ENCODE results near the gene EDEM2. TPM values are rescaled to one million over a fixed set of nuclear protein-coding genes. Genes with fewer than 3 reads are reported as not detected.
"Not testable (repeated sequence)": the region's sequence is repeated elsewhere in the genome, so short reads cannot be mapped to it uniquely, and the experiment has no call there.

Gene EDEM2
- total RNA-seq (10 to 100 TPM; 15.4 to 30.9 (median 20.0) TPM), polyA plus RNA-seq (10 to 100 TPM; 27.3 to 38.4 TPM), total RNA-seq (32.4 reads per million, percentile 61 among the genes with 10 or more reads in this experiment)

GRCh38 chr20:35146920-35147574 is at the start of gene EDEM2:
Gene EDEM2, minus strand, starts transcription at chr20:35147336. Its CDS starts 78 bp downstream, at chr20:35147258.
- peaks cover 12 to 14% of the 10 kb centered on the region in 2 donors for H3K4me1 ChIP-seq (ENCODE audit: control insufficient read depth in 2 of 2, insufficient read depth in 2 of 2, low read length in 2 of 2)
- H3K27ac ChIP-seq (ENCODE audit: low read depth, low read length): peak within 1 kb of the TSS; percentile 75
- no peaks in the 10 kb centered on the region for H3K9me3 ChIP-seq (ENCODE audit: control insufficient read depth in 2 of 3, low read length in 3 of 3)
- intact Hi-C loops (cut with micrococcal nuclease): loop anchor here (1.0 to 5.0 kb wide), 12 partner anchors 51 to 844 kb away; partner anchors contain the start of genes NCOA6 (in 2 of the 2), TRPC4AP (in 2 of the 2), ACSS2 (in 1 of the 2) and AHCY (in 1 of the 2)
- Mint-ChIP-seq H3K27ac (peak within 1 kb of the TSS; percentile 82 to 96 (median 93)), H3K36me3 (peaks cover 0 to 11% (median 4%) of the 10 kb centered on the region in 5 donors), H3K27me3 (peaks cover 0 to 6% (median 0%) of the 10 kb centered on the region in 5 donors), H3K9me3 (no peaks in the 10 kb centered on the region), H3K4me3 (peak within 1 kb of the TSS; percentile 90 to 99 (median 96)), H3K4me1 (peaks cover 19 to 50% (median 35%) of the 10 kb centered on the region in 7 donors)
- no peaks in the 10 kb centered on the region for H3K27me3 ChIP-seq (ENCODE audit: control insufficient read depth in 2 of 2, insufficient read depth in 2 of 2, low read length in 2 of 2)
- ChIA-PET CTCF (interaction anchor here (0.6 to 1.3 kb wide), 5 partner anchors 34 to 159 kb away, joined by 3 to 5 read pairs (median 4); no protein-coding TSS in a partner anchor), POLR2A (interaction anchor here (0.6 to 1.9 kb wide), 9 partner anchors 15 to 1035 kb away, joined by 3 to 10 read pairs (median 3); partner anchors contain the start of genes EIF2S2, MMP24OS and TRPC4AP)
- ATAC-seq: peak; percentile 88
- H3K36me3 ChIP-seq (ENCODE audit: control insufficient read depth in 2 of 3, insufficient read depth in 3 of 3, low read length in 3 of 3): peaks cover 0 to 20% (median 4%) of the 10 kb centered on the region in 3 experiments
- peak within 1 kb of the TSS; percentile 88 for H3K4me3 ChIP-seq (ENCODE audit: low read length)
- peak; percentile 87 to 94 (median 93) for DNase-seq

- H3K9me3 Mint-ChIP-seq: peaks cover 0 to 40% (median 13%) of the 10 kb centered on the region in 11 donors
- Histone ChIP-seq H3K36me3 (ENCODE audit: control insufficient read depth in 2 of 3, insufficient read depth in 3 of 3, low read length in 3 of 3) (no peaks in the 10 kb centered on the region), H3K27me3 (ENCODE audit: control insufficient read depth in 2 of 2, insufficient read depth in 2 of 2, low read length in 2 of 2) (no peaks in the 10 kb centered on the region), H3K4me1 (ENCODE audit: control insufficient read depth in 2 of 2, insufficient read depth in 2 of 2, low read length in 2 of 2) (no peaks in the 10 kb centered on the region), H3K9me3 (ENCODE audit: control insufficient read depth in 2 of 3, low read length in 3 of 3) (peaks cover 0 to 6% (median 5%) of the 10 kb centered on the region in 3 experiments), H3K27ac (ENCODE audit: low read depth, low read length) (no peak overlapping the region), H3K4me3 (ENCODE audit: low read length) (no peak overlapping the region)
- DNase-seq (no peak), ATAC-seq (no peak)
- H3K27ac Mint-ChIP-seq: no peak overlapping the region
- intact Hi-C loops (cut with micrococcal nuclease): no loop called here
- peaks cover 0 to 7% (median 0%) of the 10 kb centered on the region in 7 donors for H3K4me1 Mint-ChIP-seq
- ChIA-PET POLR2A (no interaction called here), CTCF (interaction anchor here (0.6 kb wide), 1 partner anchor 359 kb away, joined by 3 read pairs; no protein-coding TSS in a partner anchor)
- H3K4me3 Mint-ChIP-seq: no peak overlapping the region
- H3K27me3 Mint-ChIP-seq: no peaks in the 10 kb centered on the region
- H3K36me3 Mint-ChIP-seq: peaks cover 7 to 51% (median 45%) of the 10 kb centered on the region in 5 donors
Measured at GRCh38 chr20:35196313-35196712, 49.2 kb upstream of the EDEM2 start.

GRCh38 chr20:35193031-35193791 is 46.1 kb upstream of the EDEM2 start:
- H3K4me1 Mint-ChIP-seq; intact Hi-C loops (cut with micrococcal nuclease); H3K36me3 ChIP-seq (ENCODE audit: control insufficient read depth in 2 of 3, insufficient read depth in 3 of 3, low read length in 3 of 3); H3K4me1 ChIP-seq (ENCODE audit: control insufficient read depth in 2 of 2, insufficient read depth in 2 of 2, low read length in 2 of 2); H3K27ac Mint-ChIP-seq; DNase-seq; H3K27me3 Mint-ChIP-seq; ATAC-seq; H3K9me3 ChIP-seq (ENCODE audit: control insufficient read depth in 2 of 3, low read length in 3 of 3); H3K27me3 ChIP-seq (ENCODE audit: control insufficient read depth in 2 of 2, insufficient read depth in 2 of 2, low read length in 2 of 2); H3K27ac ChIP-seq (ENCODE audit: low read depth, low read length); H3K4me3 Mint-ChIP-seq; H3K4me3 ChIP-seq (ENCODE audit: low read length): not testable (repeated sequence)
- Mint-ChIP-seq H3K36me3 (peaks cover 8 to 54% (median 43%) of the 10 kb centered on the region in 5 donors), H3K9me3 (peaks cover 0 to 29% (median 9%) of the 10 kb centered on the region in 11 donors)
- POLR2A ChIA-PET: interaction anchor here (1.3 kb wide), 1 partner anchor 11 kb away, joined by 3 read pairs; no protein-coding TSS in a partner anchor
- CTCF ChIA-PET: interaction anchor here (1.5 kb wide), 1 partner anchor 16 kb away, joined by 7 read pairs; no protein-coding TSS in a partner anchor

- H3K27me3 ChIP-seq (ENCODE audit: control insufficient read depth in 2 of 2, insufficient read depth in 2 of 2, low read length in 2 of 2): no peaks in the 10 kb centered on the region
- no peak overlapping the region for H3K4me3 ChIP-seq (ENCODE audit: low read length)
- H3K4me3 Mint-ChIP-seq: no peak overlapping the region
- peaks cover 0 to 6% (median 5%) of the 10 kb centered on the region in 3 experiments for H3K9me3 ChIP-seq (ENCODE audit: control insufficient read depth in 2 of 3, low read length in 3 of 3)
- no peaks in the 10 kb centered on the region for H3K4me1 ChIP-seq (ENCODE audit: control insufficient read depth in 2 of 2, insufficient read depth in 2 of 2, low read length in 2 of 2)
- peaks cover 0 to 23% (median 9%) of the 10 kb centered on the region in 11 donors for H3K9me3 Mint-ChIP-seq
- no peak overlapping the region for H3K27ac ChIP-seq (ENCODE audit: low read depth, low read length)
- peaks cover 0 to 7% (median 0%) of the 10 kb centered on the region in 7 donors for H3K4me1 Mint-ChIP-seq
- ChIA-PET CTCF (interaction anchor here (0.6 kb wide), 1 partner anchor 21 kb away, joined by 3 read pairs; no protein-coding TSS in a partner anchor), POLR2A (no interaction called here)
- ATAC-seq (no peak), DNase-seq (no peak)
- no peak overlapping the region for H3K27ac Mint-ChIP-seq
- intact Hi-C loops (cut with micrococcal nuclease): no loop called here
- H3K27me3 Mint-ChIP-seq: no peaks in the 10 kb centered on the region
- H3K36me3 Mint-ChIP-seq: peaks cover 8 to 50% (median 39%) of the 10 kb centered on the region in 5 donors
- H3K36me3 ChIP-seq (ENCODE audit: control insufficient read depth in 2 of 3, insufficient read depth in 3 of 3, low read length in 3 of 3): no peaks in the 10 kb centered on the region
Measured at GRCh38 chr20:35192118-35192872, 45.2 kb upstream of the EDEM2 start.

GRCh38 chr20:35191419-35192117 is 44.4 kb upstream of the EDEM2 start:
- Mint-ChIP-seq H3K36me3 (peaks cover 7 to 43% (median 32%) of the 10 kb centered on the region in 5 donors), H3K27ac (peak overlapping the region in 1 of 9 donors; percentile 0), H3K27me3 (no peaks in the 10 kb centered on the region), H3K9me3 (peaks cover 0 to 16% (median 4%) of the 10 kb centered on the region in 11 donors), H3K4me3 (no peak overlapping the region), H3K4me1 (peaks cover 0 to 7% (median 0%) of the 10 kb centered on the region in 7 donors)
- DNase-seq: no peak
- Histone ChIP-seq H3K36me3 (ENCODE audit: control insufficient read depth in 2 of 3, insufficient read depth in 3 of 3, low read length in 3 of 3) (no peaks in the 10 kb centered on the region), H3K9me3 (ENCODE audit: control insufficient read depth in 2 of 3, low read length in 3 of 3) (peaks cover 0 to 6% (median 4%) of the 10 kb centered on the region in 3 experiments), H3K27ac (ENCODE audit: low read depth, low read length) (no peak overlapping the region), H3K27me3 (ENCODE audit: control insufficient read depth in 2 of 2, insufficient read depth in 2 of 2, low read length in 2 of 2) (no peaks in the 10 kb centered on the region), H3K4me3 (ENCODE audit: low read length) (no peak overlapping the region), H3K4me1 (ENCODE audit: control insufficient read depth in 2 of 2, insufficient read depth in 2 of 2, low read length in 2 of 2) (no peaks in the 10 kb centered on the region)
- ChIA-PET CTCF (no interaction called here), POLR2A (no interaction called here)
- no peak for ATAC-seq
- intact Hi-C loops (cut with micrococcal nuclease): no loop called here

Measured in naive thymus-derived CD4-positive, alpha-beta T cell (primary cell).